ENCODE measurements around the gene CDH23.

Gene CDH23

DNA sequence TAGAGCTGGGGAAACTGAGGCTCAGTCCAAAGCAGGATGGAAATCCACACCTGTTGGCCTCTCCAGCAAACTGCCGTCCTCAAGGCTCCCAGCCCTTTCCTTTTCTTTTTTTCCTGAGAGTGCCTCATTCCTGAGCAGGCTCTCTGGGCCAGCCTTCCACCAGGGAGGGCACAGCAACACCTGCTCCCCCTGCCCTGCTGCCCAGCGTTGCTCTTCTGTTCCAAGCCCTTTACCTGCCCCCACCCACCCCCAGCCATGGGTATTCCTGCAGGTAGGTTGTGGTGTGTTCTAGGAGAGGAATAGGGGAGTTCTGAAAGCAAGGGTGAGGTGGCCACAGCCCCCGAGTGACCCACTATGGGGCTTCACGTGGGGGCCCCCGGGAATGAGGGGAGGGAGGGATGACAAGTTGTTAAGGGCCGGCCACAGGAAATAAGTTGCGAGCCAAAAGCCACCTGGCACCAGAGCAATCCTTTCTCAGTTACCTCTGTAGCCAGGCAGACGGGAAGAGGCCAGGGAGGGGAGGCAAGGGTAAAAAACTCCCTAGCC is 357.3 kb downstream of the CDH23 start:
- no peak overlapping the region for H3K27ac ChIP-seq
- TF ChIP-seq, protein P1, sequence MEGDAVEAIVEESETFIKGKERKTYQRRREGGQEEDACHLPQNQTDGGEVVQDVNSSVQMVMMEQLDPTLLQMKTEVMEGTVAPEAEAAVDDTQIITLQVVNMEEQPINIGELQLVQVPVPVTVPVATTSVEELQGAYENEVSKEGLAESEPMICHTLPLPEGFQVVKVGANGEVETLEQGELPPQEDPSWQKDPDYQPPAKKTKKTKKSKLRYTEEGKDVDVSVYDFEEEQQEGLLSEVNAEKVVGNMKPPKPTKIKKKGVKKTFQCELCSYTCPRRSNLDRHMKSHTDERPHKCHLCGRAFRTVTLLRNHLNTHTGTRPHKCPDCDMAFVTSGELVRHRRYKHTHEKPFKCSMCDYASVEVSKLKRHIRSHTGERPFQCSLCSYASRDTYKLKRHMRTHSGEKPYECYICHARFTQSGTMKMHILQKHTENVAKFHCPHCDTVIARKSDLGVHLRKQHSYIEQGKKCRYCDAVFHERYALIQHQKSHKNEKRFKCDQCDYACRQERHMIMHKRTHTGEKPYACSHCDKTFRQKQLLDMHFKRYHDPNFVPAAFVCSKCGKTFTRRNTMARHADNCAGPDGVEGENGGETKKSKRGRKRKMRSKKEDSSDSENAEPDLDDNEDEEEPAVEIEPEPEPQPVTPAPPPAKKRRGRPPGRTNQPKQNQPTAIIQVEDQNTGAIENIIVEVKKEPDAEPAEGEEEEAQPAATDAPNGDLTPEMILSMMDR (conservative IDR thresholded peaks at IDR 0.05) = no peak

DNA sequence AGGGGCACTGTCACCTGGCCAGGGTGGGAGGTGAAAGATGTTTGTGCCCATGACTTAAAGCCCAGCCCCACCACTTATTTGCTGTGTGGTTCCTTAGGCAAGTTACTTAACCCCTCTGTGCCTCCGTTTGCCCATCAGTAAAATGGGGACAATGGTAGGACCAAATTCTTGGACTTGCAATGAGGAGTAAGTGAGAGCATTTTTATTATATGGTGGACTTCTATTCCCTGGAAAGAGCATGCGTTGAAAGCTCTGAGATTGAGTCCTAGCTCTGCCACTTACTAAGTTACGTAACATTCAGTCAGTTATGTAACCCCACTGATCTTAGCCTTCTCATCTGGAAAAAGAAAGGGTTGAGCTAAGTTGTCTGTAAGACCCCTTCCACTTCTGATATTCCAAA is 357.8 kb downstream of the CDH23 start:
- no peak overlapping the region for H3K27ac ChIP-seq
- TF ChIP-seq, protein P1 (conservative IDR thresholded peaks at IDR 0.05) = no peak

DNA sequence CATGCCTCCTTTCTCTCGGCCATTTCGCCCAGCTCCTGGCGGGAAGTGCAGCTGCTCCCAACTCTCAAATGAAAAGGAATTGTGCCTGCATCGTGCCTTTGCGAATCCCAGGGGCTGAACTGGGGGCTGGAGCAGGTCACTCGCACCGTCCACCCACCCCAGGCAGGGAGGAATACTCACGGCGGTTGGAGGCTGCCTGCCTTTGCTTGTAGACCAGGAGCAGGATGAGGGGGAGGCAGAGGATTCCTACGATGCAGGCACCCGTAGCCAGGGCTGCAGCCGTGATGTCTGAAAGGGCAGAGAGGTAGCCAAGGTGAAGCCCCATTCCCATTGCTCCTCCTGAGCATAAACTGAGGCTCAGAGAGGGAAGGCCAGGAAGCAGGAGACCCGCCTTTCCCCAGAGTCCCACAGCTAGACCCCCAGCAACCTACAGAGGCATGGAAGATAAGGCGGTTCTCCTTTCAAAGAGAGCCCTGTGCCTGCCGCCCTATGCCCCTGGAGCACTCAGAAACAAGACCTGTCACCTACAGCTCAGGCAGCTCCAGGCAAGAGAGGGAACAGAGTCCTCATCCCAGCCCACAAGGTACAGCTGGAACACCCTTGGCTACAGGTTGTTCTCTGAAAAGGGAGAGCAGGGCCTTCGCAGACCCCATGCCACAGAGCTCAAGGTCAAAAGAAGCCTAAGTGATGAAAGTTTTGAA is 358.6 kb downstream of the CDH23 start:
- no peak overlapping the region for H3K27ac ChIP-seq
- TF ChIP-seq, protein P1 (conservative IDR thresholded peaks at IDR 0.05) = no peak

DNA sequence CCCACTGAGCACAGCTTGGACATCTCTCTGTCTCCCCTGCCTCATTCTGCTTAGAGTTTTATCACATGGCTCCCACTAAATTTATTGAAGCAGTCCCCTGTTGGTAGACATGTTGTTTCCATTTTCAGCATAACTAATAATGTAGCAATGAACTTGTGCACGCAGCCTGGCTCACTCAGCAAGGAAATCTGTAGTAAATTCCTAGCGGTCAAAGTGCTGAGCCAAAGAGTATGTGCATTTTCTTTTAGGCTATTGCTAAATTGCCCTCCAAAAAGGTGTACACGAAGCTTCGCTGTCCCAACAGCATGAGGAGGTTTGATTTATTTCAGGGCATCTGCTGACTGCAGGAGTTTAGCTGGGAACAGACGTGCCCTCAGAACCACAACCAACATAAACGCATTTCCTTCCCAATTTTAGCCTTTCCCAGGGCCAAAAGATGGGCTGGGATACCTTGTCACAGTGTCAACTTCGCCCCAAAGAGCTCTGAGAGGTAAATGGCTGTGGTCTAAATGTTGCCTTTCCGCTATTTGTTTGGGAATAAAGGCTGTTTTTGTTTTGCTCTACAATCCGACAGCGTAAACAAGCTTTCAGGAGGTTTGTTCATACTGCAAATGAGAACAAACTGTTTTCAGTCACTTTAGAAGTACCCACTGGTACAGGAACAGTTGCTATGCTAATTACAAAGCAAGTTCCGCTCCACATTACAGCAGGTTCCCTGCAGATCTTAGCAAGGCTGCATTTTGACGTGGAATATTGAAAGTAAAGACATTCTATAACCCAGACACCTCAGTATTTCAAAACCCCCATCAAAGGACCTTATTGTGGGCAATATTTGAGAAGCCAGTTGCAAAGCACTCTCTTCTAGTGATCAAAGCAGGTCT is 359.8 kb downstream of the CDH23 start:
- TF ChIP-seq, protein P1 (conservative IDR thresholded peaks at IDR 0.05) = no peak

DNA sequence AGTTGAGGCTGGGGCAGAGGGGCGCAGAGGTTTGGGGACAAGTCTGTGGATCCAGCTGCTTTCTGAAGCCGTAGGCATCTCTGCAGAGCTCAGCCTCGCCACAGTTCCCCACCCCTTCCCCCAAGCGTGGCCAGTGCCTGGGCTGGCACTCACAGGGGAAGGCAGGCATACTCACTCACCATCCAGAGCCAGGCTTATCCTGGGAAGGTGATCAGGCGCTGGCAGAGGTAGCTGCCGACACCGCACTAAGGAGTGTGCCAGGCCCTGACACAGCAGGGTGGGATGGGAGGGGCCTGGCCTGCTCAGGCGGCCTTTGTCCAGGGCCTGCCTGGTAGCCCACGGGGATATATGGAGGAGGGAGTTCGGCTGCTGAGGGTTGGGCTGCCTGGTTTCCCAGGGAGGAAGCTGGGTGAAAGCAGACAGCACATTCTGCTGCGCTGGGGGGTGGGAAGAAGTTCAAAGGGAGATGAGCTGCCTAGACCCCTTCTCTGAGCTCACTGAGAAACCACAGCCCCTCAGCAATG is 360.7 kb downstream of the CDH23 start:
- TF ChIP-seq, protein P1 (conservative IDR thresholded peaks at IDR 0.05) = no peak
- H3K27ac ChIP-seq = no peak overlapping the region

More for the DNA sequence above, 359.8 kb downstream of the CDH23 start:
- no peak overlapping the region for H3K27ac ChIP-seq

DNA sequence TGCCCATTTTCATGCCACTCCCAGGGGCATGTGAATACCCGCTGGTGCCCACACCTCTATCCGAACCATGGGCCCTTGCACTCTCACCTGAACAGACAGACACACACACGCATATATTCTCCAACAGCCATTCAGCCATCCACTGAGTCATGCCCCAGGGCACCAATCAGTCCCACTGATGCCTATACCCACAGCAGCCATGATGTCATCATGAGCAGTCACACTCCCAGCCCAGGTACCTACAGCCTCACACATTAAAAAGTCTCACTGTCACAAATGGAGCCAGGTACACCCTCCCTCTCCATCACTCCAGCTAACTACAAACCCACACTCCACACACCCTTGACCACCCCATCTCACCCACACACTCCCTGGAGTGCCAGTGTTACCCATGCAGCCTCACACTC is 364.4 kb downstream of the CDH23 start:
- TF ChIP-seq, protein P1 (conservative IDR thresholded peaks at IDR 0.05) = no peak
- H3K27ac ChIP-seq = no peak overlapping the region

DNA sequence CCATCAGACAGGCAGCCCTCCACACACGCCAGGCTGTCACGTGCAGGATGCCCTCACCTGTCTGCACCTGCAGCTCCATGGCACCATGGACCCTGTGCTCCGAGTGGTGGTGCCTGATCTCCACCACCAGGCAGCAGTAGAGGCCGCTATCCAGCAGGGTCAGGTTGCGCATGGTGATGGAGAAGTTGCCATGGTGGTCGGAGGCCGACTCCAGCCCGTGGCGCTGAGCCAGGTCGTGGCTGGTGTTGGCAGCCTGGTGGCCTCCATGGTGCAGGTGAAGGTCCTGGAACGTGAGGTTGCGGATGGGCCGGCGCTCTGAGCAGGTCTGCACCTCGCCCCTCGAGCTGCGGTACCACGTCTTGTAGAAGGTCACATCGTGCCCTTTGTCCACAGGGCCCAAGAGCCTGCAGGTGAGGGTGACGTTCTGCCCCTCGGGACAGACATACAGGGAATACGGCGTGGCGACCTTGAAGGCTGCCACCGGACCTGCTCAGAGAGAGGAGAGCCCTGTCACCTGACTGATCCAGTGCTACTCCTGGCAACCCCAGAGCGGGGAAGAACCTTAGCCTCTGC is 364.9 kb downstream of the CDH23 start:
- TF ChIP-seq, protein P1 (conservative IDR thresholded peaks at IDR 0.05) = no peak
- no peak overlapping the region for H3K27ac ChIP-seq

Measured in VCaP (cell line).